Smooth muscle cell (in vitro differentiated cells): ENCODE results near the gene FMN1. TPM values are rescaled to one million over a fixed set of nuclear protein-coding genes. Genes with fewer than 3 reads are reported as not detected.

Experiments used
- DNase-seq: peaks from one replicate; lab custom pipeline; 2025; ENCODE audit not compliant: unreplicated experiment; lab: John Stamatoyannopoulos, UW
- H2AFZ ChIP-seq: fragments of 200-600 bp; sonication (generic); 2 replicates; pipeline ENCODE4 v1.6.0; 2016; ENCODE audit warnings: antibody characterized with exemption, low read depth, mild to moderate bottlenecking
- H3F3A ChIP-seq: fragments of 200-600 bp; sonication (generic); 2 replicates; pipeline ENCODE4 v1.6.0; 2017; ENCODE audit warnings: antibody characterized with exemption, low read depth
- H3K27ac ChIP-seq: fragments of 200-600 bp; sonication (generic); 2 replicates; pipeline ENCODE4 v1.5.1; 2016; ENCODE audit warnings: low read depth, mild to moderate bottlenecking
- H3K27me3 ChIP-seq: fragments of 200-600 bp; sonication (generic); 2 replicates; pipeline ENCODE4 v1.6.1; 2016; ENCODE audit warnings: low read depth, mild to moderate bottlenecking
- H3K36me3 ChIP-seq: fragments of 200-600 bp; sonication (generic); 2 replicates; pipeline ENCODE4 v1.5.1; 2016; ENCODE audit warnings: low read depth
- H3K4me1 ChIP-seq: fragments of 200-600 bp; sonication (generic); 2 replicates; pipeline ENCODE4 v1.5.1; 2016; ENCODE audit warnings: low read depth
- H3K4me2 ChIP-seq: fragments of 200-600 bp; sonication (generic); 2 replicates; pipeline ENCODE4 v1.6.0; 2016; ENCODE audit warnings: mild to moderate bottlenecking
- H3K4me3 ChIP-seq: fragments of 200-600 bp; sonication (generic); 2 replicates; pipeline ENCODE4 v1.5.1; 2016; ENCODE audit warnings: mild to moderate bottlenecking
- H3K79me2 ChIP-seq: fragments of 200-600 bp; sonication (generic); 2 replicates; pipeline ENCODE4 v1.6.0; 2016; ENCODE audit warnings: low read depth, mild to moderate bottlenecking
- H3K9ac ChIP-seq: fragments of 200-600 bp; sonication (generic); 2 replicates; pipeline ENCODE4 v1.6.0; 2016; ENCODE audit warnings: low read depth
- H3K9me3 ChIP-seq: fragments of 200-600 bp; sonication (generic); replicated peaks from 2 replicates; pipeline ENCODE4 v1.5.1; 2016; ENCODE audit warnings: low read depth
- H4K20me1 ChIP-seq: fragments of 200-600 bp; sonication (generic); 2 replicates; pipeline ENCODE4 v1.6.0; 2016; ENCODE audit warnings: low read depth
- WGBS: methylation state at CpG from one replicate; pipeline ENCODE4 v1.1.7; 2016; ENCODE audit warnings: low lambda C conversion rate; 5-methylcytosine and 5-hydroxymethylcytosine counted together
- polyA plus RNA-seq: library from polyadenylated mRNA; unstranded; fragments of >200 nt; fragmentation: Nextera tagmentation; extraction: Ambion mirVana; gene quantifications from 2 replicates; pipeline ENCODE4 v1.2.1, GENCODE V29; 2016
- total RNA-seq: library from RNA; depleted of rRNA; stranded (reverse); fragments of >200 nt; gene quantifications from 2 replicates; pipeline ENCODE4 v1.2.3, GENCODE V29; 2014
- TF ChIP-seq, protein P1 (sequence below): fragments of 200-600 bp; sonication (generic); IDR thresholded peaks from 2 replicates; pipeline ENCODE4 v1.5.1; 2017; ENCODE audit warnings: borderline replicate concordance, mild to moderate bottlenecking, antibody characterized with exemption; ENCODE audit not compliant: insufficient read depth, poor library complexity, severe bottlenecking

FMN1 gene
- total and polyA plus RNA-seq, 2 experiments from 2014 or later: 0.08 to 4.0 TPM

DNA sequence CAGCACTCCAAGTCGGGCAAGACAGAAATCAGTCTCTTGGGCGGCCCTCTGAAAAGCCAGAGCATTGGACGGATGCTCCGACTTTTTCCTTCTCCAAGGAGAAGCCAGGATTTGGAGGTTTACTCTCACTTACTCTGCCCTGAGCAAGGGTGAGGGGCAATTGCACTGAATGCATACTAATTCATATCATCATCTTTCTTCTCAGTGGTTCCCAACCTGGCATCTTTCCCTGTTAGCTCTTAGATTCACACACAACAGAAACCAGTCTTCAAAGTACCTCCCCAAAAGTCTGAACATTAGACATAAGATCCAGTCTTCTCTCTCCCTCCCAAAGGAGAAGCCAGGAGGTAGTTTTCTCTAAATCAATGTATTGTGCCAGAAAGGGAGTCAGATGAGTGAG is 257.5 kb downstream of the FMN1 start:
- no peak overlapping the region for H2AFZ ChIP-seq
- H3K4me2 ChIP-seq: no peak overlapping the region
- 85% methylated on average over 4 of the region's 4 CpGs for WGBS
- H3K27me3 ChIP-seq: no peaks in the 10 kb centered on the region
- H3K36me3 ChIP-seq: no peaks in the 10 kb centered on the region
- TF ChIP-seq, protein P1, sequence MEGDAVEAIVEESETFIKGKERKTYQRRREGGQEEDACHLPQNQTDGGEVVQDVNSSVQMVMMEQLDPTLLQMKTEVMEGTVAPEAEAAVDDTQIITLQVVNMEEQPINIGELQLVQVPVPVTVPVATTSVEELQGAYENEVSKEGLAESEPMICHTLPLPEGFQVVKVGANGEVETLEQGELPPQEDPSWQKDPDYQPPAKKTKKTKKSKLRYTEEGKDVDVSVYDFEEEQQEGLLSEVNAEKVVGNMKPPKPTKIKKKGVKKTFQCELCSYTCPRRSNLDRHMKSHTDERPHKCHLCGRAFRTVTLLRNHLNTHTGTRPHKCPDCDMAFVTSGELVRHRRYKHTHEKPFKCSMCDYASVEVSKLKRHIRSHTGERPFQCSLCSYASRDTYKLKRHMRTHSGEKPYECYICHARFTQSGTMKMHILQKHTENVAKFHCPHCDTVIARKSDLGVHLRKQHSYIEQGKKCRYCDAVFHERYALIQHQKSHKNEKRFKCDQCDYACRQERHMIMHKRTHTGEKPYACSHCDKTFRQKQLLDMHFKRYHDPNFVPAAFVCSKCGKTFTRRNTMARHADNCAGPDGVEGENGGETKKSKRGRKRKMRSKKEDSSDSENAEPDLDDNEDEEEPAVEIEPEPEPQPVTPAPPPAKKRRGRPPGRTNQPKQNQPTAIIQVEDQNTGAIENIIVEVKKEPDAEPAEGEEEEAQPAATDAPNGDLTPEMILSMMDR: no peak
- no peak overlapping the region for H3K4me3 ChIP-seq
- no peaks in the 10 kb centered on the region for H3K79me2 ChIP-seq
- H3K9me3 ChIP-seq: no peaks in the 10 kb centered on the region
- no peak overlapping the region for H3K9ac ChIP-seq
- H4K20me1 ChIP-seq: no peaks in the 10 kb centered on the region
- H3K27ac ChIP-seq: no peak overlapping the region
- no peaks in the 10 kb centered on the region for H3F3A ChIP-seq
- H3K4me1 ChIP-seq: no peaks in the 10 kb centered on the region
- DNase-seq: no peak

- Histone ChIP-seq H2AFZ (peak overlapping the region; percentile 57), H3F3A (no peaks in the 10 kb centered on the region), H3K27ac (no peak overlapping the region), H3K79me2 (no peaks in the 10 kb centered on the region), H3K36me3 (no peaks in the 10 kb centered on the region), H3K4me1 (no peaks in the 10 kb centered on the region), H3K4me2 (no peak overlapping the region), H3K9me3 (no peaks in the 10 kb centered on the region), H4K20me1 (no peaks in the 10 kb centered on the region), H3K27me3 (no peaks in the 10 kb centered on the region), H3K9ac (no peak overlapping the region), H3K4me3 (no peak overlapping the region)
- DNase-seq: no peak
- TF ChIP-seq, protein P1: peak; percentile 41
- WGBS: 55% methylated on average over 1 of the region's 1 CpG
Measured at GRCh38 chr15:32936283-32936918, 258.1 kb downstream of the FMN1 start.

GRCh38 chr15:32935139-32935538 is 259.4 kb downstream of the FMN1 start:
- no peaks in the 10 kb centered on the region for H3K27me3 ChIP-seq
- WGBS: 94% methylated on average over 5 of the region's 5 CpGs
- H2AFZ ChIP-seq: no peak overlapping the region
- DNase-seq: no peak
- H3K4me3 ChIP-seq: no peak overlapping the region
- TF ChIP-seq, protein P1: no peak
- no peak overlapping the region for H3K4me2 ChIP-seq
- no peak overlapping the region for H3K9ac ChIP-seq
- no peaks in the 10 kb centered on the region for H3K4me1 ChIP-seq
- no peaks in the 10 kb centered on the region for H3K9me3 ChIP-seq
- no peaks in the 10 kb centered on the region for H3K79me2 ChIP-seq
- H3F3A ChIP-seq: no peaks in the 10 kb centered on the region
- no peak overlapping the region for H3K27ac ChIP-seq
- no peaks in the 10 kb centered on the region for H3K36me3 ChIP-seq
- H4K20me1 ChIP-seq: no peaks in the 10 kb centered on the region

DNA sequence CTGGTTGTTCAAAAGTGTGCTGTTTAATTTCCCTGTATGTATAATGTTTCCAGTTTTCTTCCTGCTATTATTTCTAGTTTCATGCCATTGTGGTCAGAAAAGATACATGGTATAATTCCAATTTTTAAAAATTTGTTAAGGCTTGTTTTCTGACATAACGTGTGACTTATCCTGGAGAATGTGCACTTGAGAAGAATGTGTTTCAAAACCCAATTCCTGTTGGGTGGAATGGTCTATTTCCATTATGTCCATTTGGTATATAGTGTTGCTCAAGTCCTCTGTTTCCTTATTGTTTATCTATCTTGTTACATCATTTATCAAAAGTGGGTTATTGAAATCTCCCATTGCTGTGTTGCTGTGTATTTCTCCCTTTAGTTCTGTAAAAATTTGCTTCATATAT is 261.3 kb downstream of the FMN1 start:
- H3K27ac ChIP-seq: no peak overlapping the region
- no peaks in the 10 kb centered on the region for H3K79me2 ChIP-seq
- H3K4me2 ChIP-seq: no peak overlapping the region
- TF ChIP-seq, protein P1: no peak
- no peaks in the 10 kb centered on the region for H3K36me3 ChIP-seq
- 89% methylated on average over 1 of the region's 1 CpG for WGBS
- H3K9ac ChIP-seq: no peak overlapping the region
- no peaks in the 10 kb centered on the region for H3K4me1 ChIP-seq
- H3F3A ChIP-seq: no peaks in the 10 kb centered on the region
- no peak overlapping the region for H2AFZ ChIP-seq
- no peak for DNase-seq
- no peaks in the 10 kb centered on the region for H3K9me3 ChIP-seq
- H4K20me1 ChIP-seq: no peaks in the 10 kb centered on the region
- H3K27me3 ChIP-seq: no peaks in the 10 kb centered on the region
- H3K4me3 ChIP-seq: no peak overlapping the region
